ENCODE measurements around the gene AMN1.
"Not testable (repeated sequence)": the region's sequence is repeated elsewhere in the genome, so short reads cannot be mapped to it uniquely, and the experiment has no call there.

AMN1 gene

GRCh38 chr12:31727192-31727591 lies 1.6 kb downstream of the AMN1 start:
- no peaks in the 10 kb centered on the region for H3K36me3 ChIP-seq (ENCODE audit: insufficient read depth, low read length)
- DNase-seq (ENCODE audit: low read depth, low spot score): no peak
- H3K27ac ChIP-seq: no peak overlapping the region
- H3K9ac ChIP-seq (ENCODE audit: insufficient read length): no peak overlapping the region
- TF ChIP-seq FOXP2 (optimal IDR thresholded peaks at IDR 0.05; ENCODE audit: control extremely low read depth, extremely low read length, insufficient read depth) (no peak), POLR2AphosphoS5 (IDR thresholded peaks at IDR 0.05; ENCODE audit: borderline replicate concordance, low read depth, low read length) (no peak), EZH2 (IDR thresholded peaks at IDR 0.05) (no peak)
- H3K9me3 ChIP-seq (ENCODE audit: low read depth, low read length): peaks cover 4% of the 10 kb centered on the region; the same call in 1 of the 2 replicates
- no peak overlapping the region for H3K4me3 ChIP-seq

DNA sequence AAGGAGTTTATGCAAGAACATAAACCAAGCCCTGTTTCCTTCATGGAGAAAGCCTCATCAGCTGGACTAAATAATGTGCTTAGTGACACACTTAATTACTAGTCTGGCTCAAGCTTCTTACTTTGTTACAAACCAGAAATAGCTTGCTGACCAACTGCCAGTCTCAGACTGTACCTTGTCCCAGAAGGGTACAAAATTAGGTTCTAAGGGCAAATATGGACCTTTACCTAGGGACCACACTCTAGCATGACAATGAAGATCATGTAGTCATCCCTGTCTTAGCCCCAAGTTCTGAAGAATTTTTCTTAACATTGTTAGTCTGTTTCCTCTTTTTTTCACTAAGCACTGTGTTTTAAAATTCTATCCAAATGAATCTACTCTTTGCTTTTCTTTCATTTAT lies 2.2 kb downstream of the AMN1 start:
- no peak for TF ChIP-seq POLR2AphosphoS5 (IDR thresholded peaks at IDR 0.05; ENCODE audit: borderline replicate concordance, low read depth, low read length)
- TF ChIP-seq FOXP2 (optimal IDR thresholded peaks at IDR 0.05; ENCODE audit: control extremely low read depth, extremely low read length, insufficient read depth): no peak
- TF ChIP-seq EZH2 (IDR thresholded peaks at IDR 0.05): no peak
- no peaks in the 10 kb centered on the region for H3K36me3 ChIP-seq (ENCODE audit: insufficient read depth, low read length)
- DNase-seq (ENCODE audit: low read depth, low spot score): no peak
- no peak overlapping the region for H3K4me3 ChIP-seq
- no peak overlapping the region for H3K9ac ChIP-seq (ENCODE audit: insufficient read length)
- no peak overlapping the region for H3K27ac ChIP-seq
- H3K9me3 ChIP-seq (ENCODE audit: low read depth, low read length): peaks cover 4% of the 10 kb centered on the region; the same call in 1 of the 2 replicates

DNA sequence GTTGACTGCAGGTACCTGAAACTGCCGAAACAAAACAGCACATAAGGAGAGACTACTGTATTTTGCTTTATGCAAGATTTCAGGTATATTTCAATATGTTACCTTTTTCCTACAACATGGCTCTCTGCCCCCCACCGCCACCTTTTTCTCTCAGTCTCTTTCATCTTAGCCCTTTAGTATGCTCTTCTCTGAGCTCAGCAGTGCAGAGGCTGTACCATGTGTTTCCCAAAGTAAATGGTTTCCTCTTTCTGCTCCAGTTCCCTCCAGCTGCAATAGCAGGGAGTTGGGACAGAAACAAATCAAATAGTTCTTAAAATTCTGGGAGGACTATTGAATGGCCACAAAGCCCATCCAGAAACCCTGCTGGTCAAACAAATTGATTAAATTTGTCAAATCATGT lies 4.3 kb downstream of the AMN1 start:
- no peaks in the 10 kb centered on the region for H3K9me3 ChIP-seq (ENCODE audit: low read depth, low read length)
- H3K9ac ChIP-seq (ENCODE audit: insufficient read length): no peak overlapping the region
- H3K36me3 ChIP-seq (ENCODE audit: insufficient read depth, low read length): no peaks in the 10 kb centered on the region
- no peak for TF ChIP-seq FOXP2 (optimal IDR thresholded peaks at IDR 0.05; ENCODE audit: control extremely low read depth, extremely low read length, insufficient read depth)
- no peak for TF ChIP-seq POLR2AphosphoS5 (IDR thresholded peaks at IDR 0.05; ENCODE audit: borderline replicate concordance, low read depth, low read length)
- no peak for TF ChIP-seq EZH2 (IDR thresholded peaks at IDR 0.05)
- H3K4me3 ChIP-seq: no peak overlapping the region
- DNase-seq (ENCODE audit: low read depth, low spot score): no peak
- no peak overlapping the region for H3K27ac ChIP-seq

DNA sequence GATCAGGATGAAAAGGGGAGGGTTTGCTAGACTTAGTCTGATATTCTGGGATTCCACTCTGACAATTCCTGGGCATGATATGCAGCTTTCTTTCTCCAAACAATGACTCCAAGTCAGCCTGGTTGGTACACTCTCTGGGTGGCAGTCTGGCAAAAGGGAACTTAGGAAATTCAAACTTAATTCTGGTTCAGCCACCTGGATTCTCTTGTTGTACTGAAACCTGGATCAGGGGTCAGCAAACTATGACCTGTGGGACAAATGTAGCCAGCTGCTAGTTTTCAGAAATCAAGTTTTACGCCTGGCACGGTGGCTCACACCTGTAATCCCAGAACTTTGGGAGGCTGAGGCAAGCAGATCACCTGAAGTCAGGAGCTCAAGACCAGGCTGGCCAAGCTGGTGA lies 6.2 kb downstream of the AMN1 start:
- DNase-seq (ENCODE audit: low read depth, low spot score): no peak
- Histone ChIP-seq H3K36me3 (ENCODE audit: insufficient read depth, low read length) (no peaks in the 10 kb centered on the region), H3K9ac (ENCODE audit: insufficient read length) (no peak overlapping the region), H3K27ac (no peak overlapping the region), H3K4me3 (no peak overlapping the region), H3K9me3 (ENCODE audit: low read depth, low read length) (no peaks in the 10 kb centered on the region)
- TF ChIP-seq POLR2AphosphoS5 (IDR thresholded peaks at IDR 0.05; ENCODE audit: borderline replicate concordance, low read depth, low read length) (no peak), EZH2 (IDR thresholded peaks at IDR 0.05) (no peak), FOXP2 (optimal IDR thresholded peaks at IDR 0.05; ENCODE audit: control extremely low read depth, extremely low read length, insufficient read depth) (no peak)

GRCh38 chr12:31718542-31719198 lies 10.2 kb downstream of the AMN1 start:
- H3K27ac ChIP-seq; DNase-seq (ENCODE audit: low read depth, low spot score); H3K9me3 ChIP-seq (ENCODE audit: low read depth, low read length); H3K9ac ChIP-seq (ENCODE audit: insufficient read length); H3K4me3 ChIP-seq; H3K36me3 ChIP-seq (ENCODE audit: insufficient read depth, low read length): not testable (repeated sequence)

DNA sequence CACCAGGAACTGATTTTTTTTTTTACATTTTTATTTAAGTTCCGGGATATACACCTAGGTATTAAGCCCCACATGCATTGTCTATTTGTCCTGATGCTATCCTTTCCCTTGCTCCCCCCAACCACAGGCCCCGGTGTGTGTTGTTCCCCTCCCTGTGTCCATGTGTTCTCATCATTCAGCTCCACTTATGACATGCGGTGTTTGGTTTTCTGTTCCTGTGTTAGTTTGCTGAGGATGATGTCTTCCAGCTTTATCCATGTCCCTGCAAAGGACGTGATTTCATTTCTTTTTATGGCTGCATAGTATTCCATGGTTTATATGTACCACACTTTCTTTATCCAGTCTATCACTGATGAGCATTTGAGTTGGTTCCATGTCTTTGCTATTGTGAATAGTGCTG lies 11.8 kb downstream of the AMN1 start:
- H3K9me3 ChIP-seq (ENCODE audit: low read depth, low read length); DNase-seq (ENCODE audit: low read depth, low spot score); H3K4me3 ChIP-seq; H3K27ac ChIP-seq; H3K36me3 ChIP-seq (ENCODE audit: insufficient read depth, low read length); H3K9ac ChIP-seq (ENCODE audit: insufficient read length): not testable (repeated sequence)

GRCh38 chr12:31715283-31715825 lies 13.5 kb downstream of the AMN1 start:
- no peak overlapping the region for H3K4me3 ChIP-seq
- TF ChIP-seq EZH2 (IDR thresholded peaks at IDR 0.05): no peak
- no peak for TF ChIP-seq POLR2AphosphoS5 (IDR thresholded peaks at IDR 0.05; ENCODE audit: borderline replicate concordance, low read depth, low read length)
- TF ChIP-seq FOXP2 (optimal IDR thresholded peaks at IDR 0.05; ENCODE audit: control extremely low read depth, extremely low read length, insufficient read depth): no peak
- no peak overlapping the region for H3K9ac ChIP-seq (ENCODE audit: insufficient read length)
- no peaks in the 10 kb centered on the region for H3K36me3 ChIP-seq (ENCODE audit: insufficient read depth, low read length)
- DNase-seq (ENCODE audit: low read depth, low spot score): no peak
- no peak overlapping the region for H3K27ac ChIP-seq
- H3K9me3 ChIP-seq (ENCODE audit: low read depth, low read length): no peaks in the 10 kb centered on the region

DNA sequence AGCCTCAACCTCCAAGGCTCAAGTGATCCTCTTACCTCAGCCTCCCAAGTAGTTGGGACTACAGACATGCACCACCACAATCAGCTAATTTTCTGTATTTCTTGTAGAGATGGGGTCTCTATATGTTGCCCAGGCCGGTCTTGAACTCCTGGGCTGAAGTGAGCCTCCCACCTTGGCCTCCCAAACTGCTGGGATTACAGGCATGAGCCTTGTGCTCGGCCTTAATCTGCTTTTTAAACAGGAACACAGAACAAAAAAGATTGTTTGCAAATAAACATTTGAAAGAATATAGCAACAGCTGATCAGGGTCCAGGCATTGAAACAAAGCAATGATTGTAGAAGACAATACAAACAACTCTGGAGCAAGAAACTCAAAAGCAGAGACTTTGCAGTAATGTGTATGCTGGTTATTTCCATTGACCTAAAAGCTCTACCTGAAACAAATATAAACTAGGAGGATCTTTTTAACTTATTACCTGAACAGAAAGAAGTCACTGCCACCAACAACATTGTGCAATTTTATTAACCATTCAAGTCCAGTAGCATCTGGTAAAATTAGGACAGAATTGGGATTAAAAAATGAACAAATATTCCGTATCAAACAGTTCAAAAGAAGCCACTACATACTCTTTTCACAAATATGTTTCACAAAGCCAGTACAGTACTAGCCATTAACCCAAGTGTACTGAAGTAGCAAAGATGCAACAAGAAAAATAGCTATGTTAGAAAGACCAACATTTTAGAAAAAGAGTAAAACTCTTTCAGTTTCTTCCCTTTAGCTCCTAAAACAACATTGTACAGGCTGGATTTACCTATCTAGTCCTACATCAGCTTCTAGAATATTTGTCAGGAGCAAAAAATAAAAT lies 14.2 kb downstream of the AMN1 start:
- Histone ChIP-seq H3K9ac (ENCODE audit: insufficient read length) (no peak overlapping the region), H3K4me3 (no peak overlapping the region), H3K27ac (no peak overlapping the region), H3K9me3 (ENCODE audit: low read depth, low read length) (no peaks in the 10 kb centered on the region), H3K36me3 (ENCODE audit: insufficient read depth, low read length) (no peaks in the 10 kb centered on the region)
- no peak for TF ChIP-seq EZH2 (IDR thresholded peaks at IDR 0.05)
- TF ChIP-seq POLR2AphosphoS5 (IDR thresholded peaks at IDR 0.05; ENCODE audit: borderline replicate concordance, low read depth, low read length): no peak
- no peak for TF ChIP-seq FOXP2 (optimal IDR thresholded peaks at IDR 0.05; ENCODE audit: control extremely low read depth, extremely low read length, insufficient read depth)
- DNase-seq (ENCODE audit: low read depth, low spot score): no peak

Measured in SK-N-MC (cell line).